Measurements from ENCODE around the gene C20orf141.
"Not testable (repeated sequence)": the region's sequence is repeated elsewhere in the genome, so short reads cannot be mapped to it uniquely, and the experiment has no call there.

C20orf141 gene

GRCh38 chr20:2799688-2800520 lies 14.9 kb upstream of the C20orf141 start:
- no peak for DNase-seq (ENCODE audit: low read depth in 1 of 2, low spot score in 1 of 2)

GRCh38 chr20:2800521-2801285 lies 14.1 kb upstream of the C20orf141 start, which contains the start of gene CPXM1:
CPXM1 (minus strand) TSS chr20:2800627; CDS start chr20:2800572, 55 bp downstream.
- DNase-seq (ENCODE audit: low read depth in 1 of 2, low spot score in 1 of 2), result no peak

GRCh38 chr20:2801286-2801728 lies 13.5 kb upstream of the C20orf141 start:
- no peak for DNase-seq (ENCODE audit: low read depth in 1 of 2, low spot score in 1 of 2)

- DNase-seq (ENCODE audit: low read depth in 1 of 2, low spot score in 1 of 2), result no peak
These were observed 10.6 kb upstream of the C20orf141 start for GRCh38 chr20:2804041-2804828.

- no peak for DNase-seq (ENCODE audit: low read depth in 1 of 2, low spot score in 1 of 2)
These were observed 9.7 kb upstream of the C20orf141 start for GRCh38 chr20:2804852-2805688.

- DNase-seq (ENCODE audit: low read depth in 1 of 2, low spot score in 1 of 2), result no peak
These were observed 9.0 kb upstream of the C20orf141 start for GRCh38 chr20:2805689-2806350.

GRCh38 chr20:2806351-2806701 lies 8.5 kb upstream of the C20orf141 start:
- DNase-seq (ENCODE audit: low read depth in 1 of 2, low spot score in 1 of 2), result no peak

DNA sequence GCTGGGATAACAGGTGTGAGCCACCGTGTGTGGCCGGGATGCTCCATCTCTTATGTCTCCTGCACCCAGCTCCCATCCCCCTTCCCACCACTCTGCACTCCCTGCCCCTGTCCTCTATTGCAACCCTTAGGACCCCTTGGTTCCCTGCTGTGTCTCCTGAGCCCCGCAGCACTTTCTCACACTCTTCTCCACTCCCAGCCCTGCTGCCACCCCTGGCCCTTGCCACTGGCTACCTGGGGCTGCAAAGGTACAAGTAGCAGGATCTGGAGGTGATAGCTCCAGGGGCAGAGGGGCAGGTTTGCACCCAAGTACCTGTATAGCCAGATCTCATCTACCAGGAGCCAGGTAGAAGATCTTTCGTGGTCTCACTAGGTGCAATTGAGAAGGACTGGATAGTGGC lies 7.8 kb upstream of the C20orf141 start:
- DNase-seq (ENCODE audit: low read depth in 1 of 2, low spot score in 1 of 2), result no peak

DNA sequence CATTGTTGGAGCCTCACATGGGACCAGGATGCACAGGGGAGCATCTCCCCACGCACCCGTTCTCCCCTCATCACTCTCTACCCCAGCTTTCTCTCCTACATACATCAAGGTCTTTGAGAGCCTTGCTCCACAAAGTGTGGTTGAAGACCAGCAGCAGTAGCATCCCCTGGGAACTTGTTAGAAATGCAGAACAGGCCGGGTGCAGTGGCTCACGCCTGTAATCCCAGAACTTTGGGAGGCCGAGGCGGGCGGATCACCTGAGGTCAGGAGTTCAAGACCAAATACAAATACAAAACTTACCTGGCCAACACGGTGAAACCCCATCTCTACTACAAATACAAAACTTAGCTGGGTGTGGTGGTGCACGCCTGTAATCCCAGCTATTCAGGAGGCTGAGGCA lies 6.9 kb upstream of the C20orf141 start:
- DNase-seq (ENCODE audit: low read depth in 1 of 2, low spot score in 1 of 2), result not testable (repeated sequence)

- DNase-seq (ENCODE audit: low read depth in 1 of 2, low spot score in 1 of 2), result no peak
These were observed 5.1 kb upstream of the C20orf141 start for GRCh38 chr20:2809690-2810089.

DNA sequence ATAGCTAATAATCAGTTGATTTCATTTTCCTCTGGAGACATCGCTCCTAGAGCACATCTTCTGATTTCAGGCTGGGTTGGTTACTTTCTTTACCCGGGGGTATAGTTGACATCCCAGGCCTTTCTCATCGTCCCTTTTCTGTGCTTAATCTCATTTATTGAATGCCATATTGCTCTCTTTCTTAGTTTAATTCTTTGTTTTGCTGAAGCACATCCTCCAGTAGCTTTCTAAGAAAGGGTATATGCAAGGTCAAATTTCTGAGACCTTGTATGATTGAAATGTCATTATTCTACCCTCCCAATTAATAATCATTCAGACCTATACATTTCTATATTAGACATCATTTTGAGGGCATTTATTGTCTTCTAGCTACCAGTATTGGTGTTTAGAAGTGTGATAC lies 2.6 kb upstream of the C20orf141 start:
- DNase-seq (ENCODE audit: low read depth in 1 of 2, low spot score in 1 of 2), result no peak

DNA sequence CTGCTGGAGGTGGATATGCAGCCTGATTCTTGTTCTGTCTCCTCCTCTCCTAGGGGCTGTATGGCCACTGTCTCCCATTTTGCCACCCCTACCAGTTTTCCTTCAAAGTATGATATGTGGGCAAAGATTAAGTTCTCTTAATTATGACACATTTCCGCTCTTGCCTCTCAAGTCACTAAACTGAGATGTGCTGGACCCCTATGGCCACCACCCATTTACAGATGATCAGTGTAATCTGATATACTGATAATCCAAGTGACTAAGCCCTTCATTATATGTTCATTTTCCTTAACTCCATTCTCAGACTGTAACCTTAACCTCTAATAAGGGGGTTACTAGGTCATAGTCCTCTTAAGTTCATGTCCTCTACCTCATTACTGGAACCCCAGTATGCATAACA lies 711 bp upstream of the C20orf141 start:
- DNase-seq (ENCODE audit: low read depth in 1 of 2, low spot score in 1 of 2), result no peak

DNA sequence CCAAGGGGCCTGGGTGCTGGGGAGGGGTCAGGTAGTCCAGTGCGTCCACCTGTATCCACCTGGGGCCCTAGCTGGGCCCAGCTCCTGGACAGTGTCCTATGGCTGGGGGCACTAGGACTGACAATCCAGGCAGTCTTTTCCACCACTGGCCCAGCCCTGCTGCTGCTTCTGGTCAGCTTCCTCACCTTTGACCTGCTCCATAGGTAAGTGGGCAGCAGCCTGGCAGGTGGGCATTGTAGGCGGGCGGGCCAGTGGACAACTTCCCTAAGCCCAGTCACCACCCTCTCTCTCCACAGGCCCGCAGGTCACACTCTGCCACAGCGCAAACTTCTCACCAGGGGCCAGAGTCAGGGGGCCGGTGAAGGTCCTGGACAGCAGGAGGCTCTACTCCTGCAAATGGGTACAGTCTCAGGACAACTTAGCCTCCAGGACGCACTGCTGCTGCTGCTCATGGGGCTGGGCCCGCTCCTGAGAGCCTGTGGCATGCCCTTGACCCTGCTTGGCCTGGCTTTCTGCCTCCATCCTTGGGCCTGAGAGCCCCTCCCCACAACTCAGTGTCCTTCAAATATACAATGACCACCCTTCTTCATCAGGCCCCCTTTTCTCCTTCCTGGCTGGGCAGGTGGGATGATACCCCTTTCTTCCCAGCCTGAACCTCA lies 584 bp downstream of the C20orf141 start:
- no peak for DNase-seq (ENCODE audit: low read depth in 1 of 2, low spot score in 1 of 2)

DNA sequence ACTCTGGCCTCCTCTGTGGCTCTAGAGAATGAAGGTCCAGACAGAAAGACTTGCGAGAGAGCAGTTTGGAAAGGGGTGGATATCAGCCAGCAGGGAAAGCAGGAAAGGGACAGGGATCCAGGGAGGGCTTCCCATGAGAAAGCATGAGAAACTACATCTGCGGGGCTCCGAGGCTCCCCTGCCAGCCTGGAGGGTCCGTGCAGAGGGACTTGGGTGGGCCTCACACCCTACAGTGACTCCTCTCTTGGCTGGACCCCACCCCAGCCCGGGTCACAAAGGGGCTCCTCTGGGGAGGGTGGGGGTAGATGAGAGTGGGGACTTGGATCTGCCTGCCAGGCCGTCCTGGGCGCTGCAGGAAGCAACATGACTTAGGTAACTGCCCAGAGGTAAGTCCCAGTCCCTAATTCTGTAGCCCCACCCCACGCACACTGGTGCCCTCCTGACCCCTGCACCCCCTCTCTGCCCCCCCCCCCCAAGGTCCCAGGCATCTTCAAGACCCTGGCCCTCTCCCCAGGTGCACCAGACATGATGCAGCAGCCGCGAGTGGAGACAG lies 1.3 kb downstream of the C20orf141 start, which contains the start of gene TMEM239:
TMEM239 (plus strand) TSS at position 335 of the 553 bp plus-strand sequence; CDS start at position 526, 191 bp downstream.
- no peak for DNase-seq (ENCODE audit: low read depth in 1 of 2, low spot score in 1 of 2)

- DNase-seq (ENCODE audit: low read depth in 1 of 2, low spot score in 1 of 2), result no peak
These were observed 2.0 kb downstream of the C20orf141 start for GRCh38 chr20:2816583-2817340.

- DNase-seq (ENCODE audit: low read depth in 1 of 2, low spot score in 1 of 2), result no peak
These were observed 2.5 kb downstream of the C20orf141 start for GRCh38 chr20:2817341-2817726.

DNA sequence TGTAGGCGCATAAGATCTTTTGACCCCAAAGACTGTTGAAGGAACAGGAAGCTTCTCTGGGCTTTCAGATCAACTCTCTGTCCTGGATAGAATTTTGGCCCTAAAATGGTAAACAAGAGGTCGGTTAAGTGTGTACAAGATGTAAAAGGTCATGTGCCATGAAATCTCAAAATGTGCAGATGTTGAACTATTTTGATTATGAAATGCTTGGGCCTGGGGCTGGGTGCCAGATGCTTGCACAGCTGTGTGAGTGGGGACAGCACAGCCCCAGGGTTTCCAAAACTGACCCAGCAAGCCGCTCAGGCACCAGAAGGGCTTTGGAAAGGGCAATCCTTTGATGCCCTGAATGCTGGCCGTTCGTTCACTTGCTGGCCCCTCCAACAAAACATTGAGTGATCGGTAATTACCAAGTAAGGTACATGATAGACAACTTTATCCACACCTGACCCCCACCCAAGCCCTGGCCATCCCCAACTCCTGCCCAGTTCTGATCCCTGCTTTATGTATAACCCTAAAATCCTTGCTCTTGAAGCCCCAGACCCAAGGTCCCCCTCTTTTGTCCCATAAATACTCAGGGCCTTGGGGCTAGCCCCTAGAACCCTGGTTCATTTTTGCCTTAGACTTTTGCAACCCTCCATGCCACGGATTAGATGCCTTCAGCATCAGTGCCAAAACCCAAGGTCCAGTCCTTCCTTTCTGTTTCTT lies 3.3 kb downstream of the C20orf141 start:
- DNase-seq (ENCODE audit: low read depth in 1 of 2, low spot score in 1 of 2), result no peak
